ENCODE data around the gene LEFTY1.

Gene LEFTY1

GRCh38 chr1:225896494-225896893 is 7.5 kb upstream of the LEFTY1 start:
- Histone ChIP-seq H3K4me3 (ENCODE audit: low read depth, low read length) (no peak overlapping the region), H3K27ac (no peak overlapping the region), H3K27me3 (replicated peaks) (no peaks in the 10 kb centered on the region), H3K36me3 (replicated peaks) (no peaks in the 10 kb centered on the region)
- no peak for TF ChIP-seq CTCF (IDR thresholded peaks at IDR 0.05; ENCODE audit: low read depth, low read length, missing control alignments)
- in situ Hi-C loops (cut with HindIII; ENCODE audit: low pct_ligation_motif_present, low sequenced_read_pairs) = no loop called here
- no peak for DNase-seq

GRCh38 chr1:225892307-225892706 is 3.4 kb upstream of the LEFTY1 start:
- Histone ChIP-seq H3K4me3 (ENCODE audit: low read depth, low read length) (no peak overlapping the region), H3K27me3 (replicated peaks) (no peaks in the 10 kb centered on the region), H3K27ac (no peak overlapping the region), H3K36me3 (replicated peaks) (no peaks in the 10 kb centered on the region)
- in situ Hi-C loops (cut with HindIII; ENCODE audit: low pct_ligation_motif_present, low sequenced_read_pairs) = no loop called here
- no peak for TF ChIP-seq CTCF (IDR thresholded peaks at IDR 0.05; ENCODE audit: low read depth, low read length, missing control alignments)
- no peak for DNase-seq

GRCh38 chr1:225891229-225891972 is 2.5 kb upstream of the LEFTY1 start:
- no peaks in the 10 kb centered on the region for H3K36me3 ChIP-seq (replicated peaks)
- no peaks in the 10 kb centered on the region for H3K27me3 ChIP-seq (replicated peaks)
- TF ChIP-seq CTCF (IDR thresholded peaks at IDR 0.05; ENCODE audit: low read depth, low read length, missing control alignments) = no peak
- H3K27ac ChIP-seq = no peak overlapping the region
- in situ Hi-C loops (cut with HindIII; ENCODE audit: low pct_ligation_motif_present, low sequenced_read_pairs) = no loop called here
- DNase-seq = no peak
- H3K4me3 ChIP-seq (ENCODE audit: low read depth, low read length) = no peak overlapping the region

GRCh38 chr1:225890346-225891228 is 1.6 kb upstream of the LEFTY1 start:
- Histone ChIP-seq H3K27me3 (replicated peaks) (no peaks in the 10 kb centered on the region), H3K27ac (no peak overlapping the region), H3K36me3 (replicated peaks) (no peaks in the 10 kb centered on the region), H3K4me3 (ENCODE audit: low read depth, low read length) (no peak overlapping the region)
- TF ChIP-seq CTCF (IDR thresholded peaks at IDR 0.05; ENCODE audit: low read depth, low read length, missing control alignments) = no peak
- in situ Hi-C loops (cut with HindIII; ENCODE audit: low pct_ligation_motif_present, low sequenced_read_pairs) = no loop called here
- no peak for DNase-seq

- TF ChIP-seq CTCF (IDR thresholded peaks at IDR 0.05; ENCODE audit: low read depth, low read length, missing control alignments) = no peak
- in situ Hi-C loops (cut with HindIII; ENCODE audit: low pct_ligation_motif_present, low sequenced_read_pairs) = no loop called here
- no peaks in the 10 kb centered on the region for H3K36me3 ChIP-seq (replicated peaks)
- H3K4me3 ChIP-seq (ENCODE audit: low read depth, low read length) = no peak overlapping the region
- no peak overlapping the region for H3K27ac ChIP-seq
- H3K27me3 ChIP-seq (replicated peaks) = no peaks in the 10 kb centered on the region
- no peak for DNase-seq
These were observed 797 bp upstream of the LEFTY1 start for GRCh38 chr1:225889743-225890142.
